GM19455 (cell line): ENCODE measurements around the gene TMEM190.

Experiments
- ATAC-seq: cut with Tn5 transposase; IDR thresholded peaks from one replicate; pipeline ENCODE4 v1.9.1; 2021; ENCODE audit not compliant: unreplicated experiment

Gene TMEM190

GRCh38 chr19:55369653-55370304, 6.8 kb upstream of the TMEM190 start:
- ATAC-seq: no peak

- no peak for ATAC-seq
Observed at GRCh38 chr19:55370305-55370988, 6.2 kb upstream of the TMEM190 start, which contains the start of gene IL11. Gene IL11 (minus strand): TSS chr19:55370463. CDS start chr19:55370310, 153 bp downstream.

- no peak for ATAC-seq
Observed at GRCh38 chr19:55372316-55373081, 4.1 kb upstream of the TMEM190 start.

- no peak for ATAC-seq
Observed at GRCh38 chr19:55373306-55373992, 3.2 kb upstream of the TMEM190 start.

GRCh38 chr19:55373993-55374757, 2.5 kb upstream of the TMEM190 start:
- ATAC-seq: no peak

- no peak for ATAC-seq
Observed at GRCh38 chr19:55377356-55378131, 918 bp downstream of the TMEM190 start.

- no peak for ATAC-seq
Observed at GRCh38 chr19:55379174-55379573, 2.5 kb downstream of the TMEM190 start.

- ATAC-seq: no peak
Observed at GRCh38 chr19:55382013-55382412, 5.4 kb downstream of the TMEM190 start.

- ATAC-seq: no peak
Observed at GRCh38 chr19:55382522-55383054, 6.0 kb downstream of the TMEM190 start.

- no peak for ATAC-seq
Observed at GRCh38 chr19:55383279-55384130, 6.9 kb downstream of the TMEM190 start.

- ATAC-seq: no peak
Observed at GRCh38 chr19:55384131-55384919, 7.7 kb downstream of the TMEM190 start, which contains the start of gene TMEM238. Gene TMEM238 (minus strand): TSS chr19:55384292. CDS start chr19:55384259, 33 bp downstream.

- ATAC-seq: peak; percentile 68
Observed at GRCh38 chr19:55384920-55385723, 8.5 kb downstream of the TMEM190 start.

GRCh38 chr19:55385724-55386492, 9.3 kb downstream of the TMEM190 start, which contains the start of gene RPL28:
Gene RPL28 (plus strand): TSS chr19:55385932. CDS start chr19:55386358, 426 bp downstream.
- ATAC-seq: peak; percentile 56

- no peak for ATAC-seq
Observed at GRCh38 chr19:55386493-55386971, 9.9 kb downstream of the TMEM190 start.

GRCh38 chr19:55387736-55388497, 11.3 kb downstream of the TMEM190 start:
- no peak for ATAC-seq
